Omental fat pad (tissue), 4 donors: ENCODE data around the gene DNAAF5. TPM values are rescaled to one million over a fixed set of nuclear protein-coding genes. Genes with fewer than 3 reads are reported as not detected.

Source experiments
- ATAC-seq: fragments of 150-250 bp; one replicate; pipeline ENCODE4 v1.9.1; 2016; ENCODE audit warnings: mild to moderate bottlenecking, moderate library complexity; ENCODE audit not compliant: low FRiP score
- DNase-seq: peaks from one replicate; pipeline ENCODE4 v3.0.0-alpha.2; 2019; ENCODE audit warnings: low spot score
- total RNA-seq, 4 donors: library from RNA; depleted of rRNA; stranded (reverse); fragments of >200 nt; gene quantifications; one replicate each; pipeline ENCODE4 v1.1.0, GENCODE V29; 2016
- TF ChIP-seq, protein P1 (sequence below), 3 donors: fragments of 450-650 bp; IDR thresholded peaks; one replicate each; pipeline ENCODE4 v1.5.1; 2016 to 2017; ENCODE audit warnings: antibody characterized with exemption in 3 of 3, mild to moderate bottlenecking in 3 of 3, moderate library complexity in 2 of 3

Gene DNAAF5
- total RNA-seq, 4 donors from 2014 or later = 15.7 to 27.1 (median 25.1) TPM

DNA sequence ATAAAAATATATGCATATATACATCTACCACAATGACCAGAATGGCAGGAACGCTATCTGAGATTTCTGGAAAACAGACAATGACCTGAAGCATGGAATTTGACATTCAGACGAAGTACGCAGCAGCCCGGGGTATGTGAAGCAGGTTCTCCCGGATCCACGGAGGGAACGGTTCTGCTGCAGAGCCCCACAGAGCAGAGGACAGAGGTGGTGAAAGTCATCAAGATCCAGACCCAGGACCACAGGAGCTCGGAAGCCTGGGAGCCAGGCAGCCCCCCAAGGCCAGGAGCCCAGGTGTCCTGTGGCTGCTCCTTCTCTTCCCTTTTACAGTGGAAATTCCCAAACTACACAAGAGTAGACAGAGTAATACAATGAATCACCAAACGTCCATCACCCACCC, 42.1 kb upstream of the DNAAF5 start:
- TF ChIP-seq, protein P1, sequence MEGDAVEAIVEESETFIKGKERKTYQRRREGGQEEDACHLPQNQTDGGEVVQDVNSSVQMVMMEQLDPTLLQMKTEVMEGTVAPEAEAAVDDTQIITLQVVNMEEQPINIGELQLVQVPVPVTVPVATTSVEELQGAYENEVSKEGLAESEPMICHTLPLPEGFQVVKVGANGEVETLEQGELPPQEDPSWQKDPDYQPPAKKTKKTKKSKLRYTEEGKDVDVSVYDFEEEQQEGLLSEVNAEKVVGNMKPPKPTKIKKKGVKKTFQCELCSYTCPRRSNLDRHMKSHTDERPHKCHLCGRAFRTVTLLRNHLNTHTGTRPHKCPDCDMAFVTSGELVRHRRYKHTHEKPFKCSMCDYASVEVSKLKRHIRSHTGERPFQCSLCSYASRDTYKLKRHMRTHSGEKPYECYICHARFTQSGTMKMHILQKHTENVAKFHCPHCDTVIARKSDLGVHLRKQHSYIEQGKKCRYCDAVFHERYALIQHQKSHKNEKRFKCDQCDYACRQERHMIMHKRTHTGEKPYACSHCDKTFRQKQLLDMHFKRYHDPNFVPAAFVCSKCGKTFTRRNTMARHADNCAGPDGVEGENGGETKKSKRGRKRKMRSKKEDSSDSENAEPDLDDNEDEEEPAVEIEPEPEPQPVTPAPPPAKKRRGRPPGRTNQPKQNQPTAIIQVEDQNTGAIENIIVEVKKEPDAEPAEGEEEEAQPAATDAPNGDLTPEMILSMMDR (IDR thresholded peaks at IDR 0.05) = no peak
- no peak for DNase-seq
- no peak for ATAC-seq

DNA sequence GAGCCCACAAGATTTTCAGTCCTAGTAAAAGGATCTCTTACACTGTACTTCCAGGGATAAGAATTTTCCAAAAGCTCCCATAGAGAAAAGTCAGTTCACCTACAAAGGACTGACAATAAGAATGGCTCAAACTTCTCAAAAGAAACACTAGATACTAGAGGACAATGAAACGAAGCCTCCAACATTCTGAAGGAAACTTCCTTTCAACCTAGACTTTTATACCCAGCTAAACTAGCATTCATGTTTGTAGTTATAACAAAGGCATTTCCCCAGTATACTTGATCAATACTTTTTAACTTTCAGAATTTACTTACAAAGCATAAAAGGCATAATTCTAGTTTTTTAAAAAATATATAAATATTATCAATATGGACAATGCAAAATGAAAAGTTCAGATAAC, 41.0 kb upstream of the DNAAF5 start:
- ATAC-seq (no peak), DNase-seq (no peak)
- TF ChIP-seq, protein P1 (IDR thresholded peaks at IDR 0.05) = no peak

DNA sequence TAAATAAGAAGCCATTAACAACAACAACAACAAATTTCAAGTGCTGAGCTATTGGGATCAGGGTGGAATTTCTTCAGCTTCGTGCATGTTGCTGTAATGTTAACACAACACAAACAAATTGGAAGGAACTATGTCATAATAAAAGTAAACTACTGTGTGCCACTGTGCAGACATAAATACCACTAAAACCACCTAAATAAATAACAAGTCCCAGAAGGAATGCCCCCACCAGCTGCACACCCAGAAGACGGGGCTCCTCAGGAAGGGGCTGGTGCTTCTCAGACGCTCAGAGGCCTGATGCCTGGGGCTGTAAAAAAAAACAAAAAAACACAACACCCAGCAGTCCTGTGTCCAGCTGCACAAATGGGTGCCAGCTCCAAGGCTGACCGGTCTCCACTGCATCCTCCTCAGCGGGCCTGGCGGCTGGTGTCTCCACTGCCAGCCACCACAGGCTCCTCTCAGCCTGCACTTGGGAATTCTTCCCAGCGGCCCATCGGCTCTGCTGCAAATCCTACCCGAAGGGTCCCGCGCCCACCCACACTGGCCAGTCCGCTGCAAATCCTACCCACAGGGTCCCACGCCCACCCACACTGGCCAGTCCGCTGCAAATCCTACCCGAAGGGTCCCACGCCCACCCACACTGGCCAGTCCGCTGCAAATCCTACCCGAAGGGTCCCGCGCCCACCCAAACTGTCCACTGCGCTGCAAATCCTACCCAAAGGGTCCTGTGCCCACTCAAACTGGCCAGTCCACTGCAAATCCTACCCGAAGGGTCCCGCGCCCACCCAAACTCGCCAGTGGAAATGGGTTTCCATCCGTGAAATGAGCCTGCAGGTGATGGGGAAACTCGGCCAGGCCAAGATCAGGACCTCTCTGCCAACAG, 35.8 kb upstream of the DNAAF5 start:
- DNase-seq = no peak
- ATAC-seq = no peak
- TF ChIP-seq, protein P1 (IDR thresholded peaks at IDR 0.05) = no peak

DNA sequence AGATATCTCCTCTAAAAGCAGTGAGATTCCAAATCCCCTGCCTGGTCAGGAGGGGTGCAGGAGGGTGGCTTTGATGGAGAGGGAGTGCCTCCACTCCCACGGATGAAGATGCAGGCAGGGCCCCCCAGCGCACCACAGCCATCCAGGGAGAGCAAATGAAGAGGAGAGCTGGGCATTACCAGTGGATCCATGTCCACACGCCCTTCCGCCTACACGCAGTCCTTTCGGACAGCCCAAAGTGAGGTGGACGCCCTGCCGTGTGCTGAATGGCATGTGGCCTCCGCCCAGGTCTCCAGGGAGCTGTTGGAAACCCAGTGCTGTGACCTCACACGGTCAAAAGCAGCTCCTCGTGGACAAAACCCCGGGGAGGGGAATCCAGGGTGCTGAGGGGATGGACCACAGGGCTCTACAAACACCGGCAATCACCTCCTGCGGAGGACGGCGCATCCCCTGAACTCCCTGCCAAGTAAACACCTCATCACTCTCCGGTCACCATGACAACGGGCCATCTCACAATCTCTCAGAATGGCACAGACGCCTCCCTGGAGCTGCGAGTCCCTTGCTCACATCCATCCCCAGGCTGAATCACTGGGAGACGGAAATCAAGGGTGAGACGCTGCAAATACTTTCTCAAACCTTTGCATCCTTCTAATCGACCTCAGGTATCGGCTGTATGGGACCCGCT, 35.0 kb upstream of the DNAAF5 start:
- ATAC-seq (no peak), DNase-seq (no peak)
- TF ChIP-seq, protein P1 (IDR thresholded peaks at IDR 0.05) = no peak

DNA sequence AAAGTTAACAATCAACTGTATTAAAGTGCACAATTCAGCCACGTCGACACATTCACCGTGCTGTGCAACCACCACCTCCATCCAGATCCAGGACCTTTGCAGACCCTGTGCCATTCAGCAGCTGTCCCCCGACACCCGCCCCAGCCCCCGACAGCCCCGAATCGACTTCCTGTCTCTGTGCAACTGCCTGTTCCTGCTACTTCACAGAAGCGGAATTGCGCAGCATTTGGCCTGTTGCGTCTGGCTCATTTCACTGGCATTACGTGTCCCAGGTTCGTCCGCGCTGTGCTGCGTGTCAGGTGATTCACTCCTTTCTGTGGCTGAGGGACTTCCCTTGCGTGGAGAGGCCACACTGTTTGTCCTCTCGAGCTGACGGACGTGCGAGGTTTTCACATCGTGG, 33.2 kb upstream of the DNAAF5 start:
- ATAC-seq (no peak), DNase-seq (no peak)
- TF ChIP-seq, protein P1 (IDR thresholded peaks at IDR 0.05) = no peak

DNA sequence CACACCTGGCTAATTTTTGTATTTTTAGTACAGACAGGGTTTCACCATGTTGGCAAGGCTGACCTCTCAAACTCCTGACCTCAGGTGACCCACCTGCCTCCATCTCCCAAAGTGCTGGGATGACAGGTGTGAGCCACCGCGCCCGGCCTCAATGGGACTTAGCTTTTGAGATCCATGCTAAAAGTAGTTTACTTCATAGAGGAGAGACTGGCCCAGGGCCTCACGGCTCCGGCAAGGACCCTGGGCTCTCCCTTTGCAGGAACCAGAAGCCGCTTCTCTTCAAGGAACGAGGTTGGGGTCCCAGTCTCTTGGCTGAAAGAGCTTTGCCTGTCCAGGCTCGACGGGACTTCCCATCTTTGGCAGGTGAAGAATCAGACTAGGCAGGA, 30.1 kb upstream of the DNAAF5 start:
- ATAC-seq (no peak), DNase-seq (no peak)

More for the DNA sequence above, 30.1 kb upstream of the DNAAF5 start:
- TF ChIP-seq, protein P1 (IDR thresholded peaks at IDR 0.05) = no peak
